Uterus (tissue), 2 donors: ENCODE measurements around the gene FBXW9.

Experiments
- POLR2A ChIP-seq, 2 donors: fragments of 450-650 bp; IDR thresholded peaks; one replicate each; pipeline ENCODE4 v1.6.1; 2016; ENCODE audit warnings: antibody characterized with exemption in 2 of 2, mild to moderate bottlenecking in 1 of 2, moderate library complexity in 1 of 2
- TF ChIP-seq, protein P1 (sequence below), 4 experiments: fragments of 200-600 bp in 2 of 4; fragments of 450-650 bp in 2 of 4; sonication (generic) in 2 of 4; IDR thresholded peaks; one replicate each; pipeline ENCODE4 v1.5.1; 2016 to 2019; ENCODE audit warnings: antibody characterized with exemption in 4 of 4, mild to moderate bottlenecking in 2 of 4, moderate library complexity in 1 of 4

DNA sequence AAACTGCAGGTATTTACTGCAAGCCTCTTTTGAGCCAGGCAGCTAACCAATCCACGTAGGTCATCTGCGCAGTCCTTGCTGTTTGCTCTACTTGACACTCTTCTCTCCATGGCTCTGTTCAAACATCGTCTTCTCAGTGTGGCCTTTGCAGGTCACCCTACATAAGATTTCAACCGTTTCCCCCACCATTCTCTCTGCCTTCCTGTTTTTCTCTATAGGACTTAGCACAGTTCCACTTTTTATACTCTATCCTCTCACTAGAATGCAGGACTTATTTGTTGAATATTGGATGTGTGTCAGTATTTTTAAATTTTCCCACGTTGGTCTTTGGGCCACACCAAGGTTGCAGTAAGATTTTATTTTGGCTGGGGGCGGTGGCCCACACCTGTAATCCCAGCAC, 1.7 kb upstream of the FBXW9 start:
- TF ChIP-seq, protein P1, sequence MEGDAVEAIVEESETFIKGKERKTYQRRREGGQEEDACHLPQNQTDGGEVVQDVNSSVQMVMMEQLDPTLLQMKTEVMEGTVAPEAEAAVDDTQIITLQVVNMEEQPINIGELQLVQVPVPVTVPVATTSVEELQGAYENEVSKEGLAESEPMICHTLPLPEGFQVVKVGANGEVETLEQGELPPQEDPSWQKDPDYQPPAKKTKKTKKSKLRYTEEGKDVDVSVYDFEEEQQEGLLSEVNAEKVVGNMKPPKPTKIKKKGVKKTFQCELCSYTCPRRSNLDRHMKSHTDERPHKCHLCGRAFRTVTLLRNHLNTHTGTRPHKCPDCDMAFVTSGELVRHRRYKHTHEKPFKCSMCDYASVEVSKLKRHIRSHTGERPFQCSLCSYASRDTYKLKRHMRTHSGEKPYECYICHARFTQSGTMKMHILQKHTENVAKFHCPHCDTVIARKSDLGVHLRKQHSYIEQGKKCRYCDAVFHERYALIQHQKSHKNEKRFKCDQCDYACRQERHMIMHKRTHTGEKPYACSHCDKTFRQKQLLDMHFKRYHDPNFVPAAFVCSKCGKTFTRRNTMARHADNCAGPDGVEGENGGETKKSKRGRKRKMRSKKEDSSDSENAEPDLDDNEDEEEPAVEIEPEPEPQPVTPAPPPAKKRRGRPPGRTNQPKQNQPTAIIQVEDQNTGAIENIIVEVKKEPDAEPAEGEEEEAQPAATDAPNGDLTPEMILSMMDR (IDR thresholded peaks at IDR 0.05): no peak
- no peak for TF ChIP-seq POLR2A (IDR thresholded peaks at IDR 0.05)
